ENCODE data around the gene SMIM44.
"Not testable (repeated sequence)": the region's sequence is repeated elsewhere in the genome, so short reads cannot be mapped to it uniquely, and the experiment has no call there.

Gene SMIM44

DNA sequence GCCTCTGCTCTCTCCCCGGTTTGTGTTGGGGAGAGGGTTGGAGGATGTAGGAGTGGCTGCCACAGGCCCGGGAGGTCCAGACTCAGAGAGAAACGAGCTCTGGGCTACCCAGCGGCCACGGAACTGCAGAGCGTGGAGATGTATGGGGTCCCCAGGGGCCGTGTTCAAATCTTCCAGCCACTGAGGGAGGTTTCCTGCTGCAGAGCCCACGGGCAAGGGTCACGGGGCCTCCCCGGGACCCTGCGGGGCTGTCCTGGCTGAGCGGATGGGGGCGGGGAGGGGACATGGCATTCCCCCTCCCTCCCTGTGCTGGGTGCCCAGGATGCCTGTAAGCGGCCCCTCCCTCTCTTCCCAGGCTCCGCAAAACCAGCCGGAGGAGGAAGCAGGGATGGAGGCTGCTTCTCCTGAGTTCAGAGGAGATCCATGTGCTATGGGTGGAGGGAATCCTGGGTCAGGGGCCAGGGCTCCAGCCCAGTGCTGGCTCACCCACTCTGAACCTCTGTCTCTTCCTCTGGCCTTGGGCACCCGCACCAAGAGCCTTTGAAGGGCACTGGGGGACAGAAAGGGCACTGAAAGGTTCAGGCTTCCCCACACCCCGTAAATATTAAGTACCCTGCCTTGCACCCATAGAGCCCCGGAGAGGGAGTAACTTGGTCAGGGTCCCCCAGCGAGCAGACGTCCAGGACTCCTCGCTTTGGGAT is 25.6 kb downstream of the SMIM44 start:
- DNase-seq (ENCODE audit: low read depth): no peak

DNA sequence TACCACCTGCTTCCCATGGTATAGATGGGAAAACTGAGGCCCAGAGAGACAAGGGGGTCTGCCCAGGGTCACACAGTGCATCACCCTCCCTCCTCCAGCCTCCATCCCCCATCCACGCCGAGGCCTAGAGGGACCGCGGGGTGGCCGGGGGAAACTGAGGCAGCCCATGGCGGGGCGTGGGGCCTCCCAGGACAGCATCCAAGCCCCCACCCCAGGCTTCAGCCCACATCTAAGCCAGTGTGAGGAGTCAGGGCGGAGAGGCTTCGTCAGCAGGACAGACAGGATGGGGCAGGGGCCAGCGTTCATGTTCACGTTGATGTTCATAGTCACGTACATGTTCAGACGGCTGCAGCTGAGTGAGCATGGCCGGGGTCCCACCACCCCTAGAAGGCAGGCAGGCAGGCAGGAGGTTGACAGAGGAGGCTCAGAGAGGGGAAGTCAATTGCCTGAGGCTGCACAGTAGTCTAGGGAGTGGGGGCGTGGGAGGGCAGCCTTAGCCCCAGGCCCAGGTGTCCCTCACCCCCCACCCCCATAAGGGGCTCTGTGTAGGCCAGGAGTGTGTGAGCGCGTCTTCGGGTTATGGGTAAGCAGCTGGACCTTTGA is 26.2 kb downstream of the SMIM44 start:
- no peak for DNase-seq (ENCODE audit: low read depth)

DNA sequence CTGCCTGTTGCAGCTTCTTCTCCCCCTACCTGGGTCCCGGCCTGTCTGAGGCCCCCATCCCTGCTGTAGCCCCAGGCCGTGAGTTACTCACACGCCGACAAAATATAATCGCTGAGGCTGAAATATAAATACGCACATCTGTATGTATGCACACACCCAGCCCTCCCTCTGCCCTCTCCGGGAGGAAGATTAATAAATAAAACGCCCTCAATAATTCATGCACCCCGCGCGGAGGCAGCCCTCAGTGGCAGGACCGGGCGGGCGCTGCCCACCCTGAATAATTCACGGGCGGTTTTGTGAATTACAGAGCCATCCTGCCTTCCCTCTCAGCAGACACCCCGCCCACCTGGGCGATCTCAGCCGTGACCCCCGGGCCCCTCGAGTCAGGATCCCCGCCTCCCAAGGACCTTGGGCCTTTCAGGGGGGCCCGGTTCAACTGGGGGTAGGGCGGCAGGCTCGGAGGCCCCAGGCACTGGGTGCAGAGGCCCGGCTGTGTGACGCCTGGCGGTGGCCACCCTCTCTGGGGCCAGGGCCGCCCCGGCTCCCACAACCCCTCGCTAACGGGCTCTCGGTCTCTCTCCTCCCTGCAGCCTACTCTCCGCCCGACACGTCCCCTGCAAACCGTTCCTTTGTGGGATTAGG is 27.2 kb downstream of the SMIM44 start:
- no peak for DNase-seq (ENCODE audit: low read depth)

- DNase-seq (ENCODE audit: low read depth): no peak
Measured at GRCh38 chr19:3455393-3455955, 27.8 kb downstream of the SMIM44 start.

GRCh38 chr19:3454656-3455392 is 28.4 kb downstream of the SMIM44 start:
- DNase-seq (ENCODE audit: low read depth): no peak

- no peak for DNase-seq (ENCODE audit: low read depth)
Measured at GRCh38 chr19:3453840-3454239, 29.4 kb downstream of the SMIM44 start.

DNA sequence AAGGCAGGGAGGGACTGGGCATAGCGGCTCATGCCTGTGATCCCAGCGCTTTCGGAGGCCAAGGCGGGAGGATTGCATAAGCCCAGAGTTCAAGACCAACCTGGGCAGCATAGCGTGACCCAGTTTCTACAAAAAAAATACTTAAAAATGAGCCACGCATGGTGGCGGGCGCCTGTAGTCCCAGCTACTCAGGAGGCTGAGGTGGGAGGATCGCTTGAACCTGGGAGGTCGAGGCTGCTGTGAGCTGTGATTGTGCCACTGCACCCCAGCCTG is 30.4 kb downstream of the SMIM44 start:
- DNase-seq (ENCODE audit: low read depth): not testable (repeated sequence)

- no peak for DNase-seq (ENCODE audit: low read depth)
Measured at GRCh38 chr19:3452171-3452941, 30.9 kb downstream of the SMIM44 start.

DNA sequence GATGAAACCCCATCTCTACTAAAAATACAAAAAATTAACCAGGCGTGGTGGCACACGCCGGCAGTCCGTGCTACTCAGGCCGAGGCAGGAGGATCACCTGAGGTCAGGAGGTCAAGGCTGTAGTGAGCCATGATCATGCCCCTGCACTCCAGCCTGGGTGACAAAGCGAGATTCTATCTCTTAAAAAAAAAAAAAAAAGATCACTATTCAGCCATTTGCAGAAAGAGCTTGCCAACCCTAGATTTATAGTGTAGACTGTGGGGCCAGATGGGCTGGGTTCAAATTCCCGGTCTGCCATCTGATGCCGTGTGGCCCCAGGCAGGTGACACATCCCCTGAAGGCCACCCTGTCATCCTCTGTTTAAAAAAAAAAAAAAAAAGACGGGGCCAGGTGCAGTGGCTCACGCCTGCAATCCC is 31.8 kb downstream of the SMIM44 start:
- no peak for DNase-seq (ENCODE audit: low read depth)

DNA sequence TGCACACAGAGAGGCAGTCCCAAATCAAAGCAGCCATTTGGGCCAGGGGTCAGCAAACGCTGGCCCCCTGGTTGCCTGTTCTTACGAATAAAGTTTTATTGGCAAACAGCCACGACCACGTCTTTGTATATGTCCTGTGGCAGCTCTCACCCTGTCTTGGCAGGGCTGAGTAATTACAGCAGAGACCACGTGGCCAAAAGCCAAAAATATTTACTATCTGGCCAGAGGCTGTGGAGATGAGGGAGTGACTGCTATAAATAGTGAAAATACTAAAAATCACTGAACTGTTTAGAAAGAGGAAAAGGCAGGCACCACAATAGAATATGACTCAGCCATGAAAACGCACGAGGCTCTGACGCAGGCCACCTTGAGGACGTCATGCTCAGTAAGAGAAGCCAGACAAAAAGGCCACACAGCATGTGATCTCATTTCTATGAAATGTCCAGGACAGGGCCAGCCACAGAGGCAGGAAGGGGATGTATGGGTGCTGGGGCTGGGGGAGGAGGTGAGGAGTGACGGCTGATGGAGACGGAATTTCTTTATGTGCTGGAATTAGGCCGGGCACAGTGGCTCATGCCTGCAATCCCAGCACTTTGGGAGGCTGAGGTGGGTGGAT is 32.3 kb downstream of the SMIM44 start:
- peak; percentile 90 for DNase-seq (ENCODE audit: low read depth)

DNA sequence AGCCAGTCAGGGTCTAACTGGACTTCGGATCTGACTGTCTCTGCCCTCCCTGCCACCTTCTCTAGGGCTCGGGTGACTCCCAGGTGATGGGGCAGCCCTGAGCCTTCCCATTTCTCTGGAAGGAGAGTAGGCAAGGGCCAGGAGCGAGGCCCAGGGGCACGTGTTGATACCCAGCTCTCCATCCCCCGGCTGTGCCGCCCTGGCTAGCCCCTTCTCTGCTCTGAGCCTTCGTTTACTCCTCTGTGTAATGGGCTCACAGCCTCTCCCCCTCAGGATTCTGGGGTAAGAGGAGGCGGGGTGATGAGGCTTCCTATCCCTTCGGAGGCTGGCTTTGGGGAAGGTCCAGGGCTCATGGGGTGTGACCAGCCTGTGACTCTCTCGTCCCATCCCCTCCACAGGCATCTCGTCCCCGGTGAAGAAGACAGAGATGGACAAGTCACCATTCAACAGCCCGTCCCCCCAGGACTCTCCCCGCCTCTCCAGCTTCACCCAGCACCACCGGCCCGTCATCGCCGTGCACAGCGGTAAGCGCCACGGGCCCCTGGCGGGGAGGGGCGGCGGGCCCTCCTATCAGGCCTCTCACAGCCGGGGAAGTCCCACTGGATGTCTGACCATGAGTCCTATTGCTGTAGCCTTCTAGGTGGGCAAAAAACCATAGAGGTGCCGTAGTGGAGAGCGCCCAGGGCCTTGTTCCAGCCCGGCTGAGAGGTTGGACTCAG is 34.5 kb downstream of the SMIM44 start:
- no peak for DNase-seq (ENCODE audit: low read depth)

GRCh38 chr19:3446657-3447056 is 36.6 kb downstream of the SMIM44 start:
- not testable (repeated sequence) for DNase-seq (ENCODE audit: low read depth)

DNA sequence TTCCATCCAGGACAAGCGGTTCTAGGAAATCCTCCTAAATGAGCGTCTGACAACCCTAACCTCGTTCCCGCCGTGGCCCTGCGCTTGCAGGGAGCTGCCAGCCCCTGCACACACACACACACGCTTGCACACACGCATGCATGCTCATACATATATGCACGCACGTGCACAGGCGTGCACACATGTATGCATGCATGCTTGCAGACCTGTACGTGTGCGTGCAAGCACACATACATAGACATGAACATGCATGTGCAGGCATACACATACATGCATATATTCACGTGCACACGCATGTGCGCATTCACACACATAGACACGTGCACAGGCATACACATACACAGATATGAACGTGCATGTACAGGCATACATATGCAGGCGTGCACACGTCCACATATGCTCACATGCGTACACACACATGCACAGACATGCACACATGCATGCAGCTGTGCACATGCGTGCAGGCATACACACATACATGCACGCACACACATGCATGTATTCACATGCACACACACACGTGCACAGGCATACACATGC is 38.5 kb downstream of the SMIM44 start:
- no peak for DNase-seq (ENCODE audit: low read depth)

- no peak for DNase-seq (ENCODE audit: low read depth)
Measured at GRCh38 chr19:3443840-3444694, 39.2 kb downstream of the SMIM44 start.

- no peak for DNase-seq (ENCODE audit: low read depth)
Measured at GRCh38 chr19:3442487-3443071, 40.7 kb downstream of the SMIM44 start.

DNA sequence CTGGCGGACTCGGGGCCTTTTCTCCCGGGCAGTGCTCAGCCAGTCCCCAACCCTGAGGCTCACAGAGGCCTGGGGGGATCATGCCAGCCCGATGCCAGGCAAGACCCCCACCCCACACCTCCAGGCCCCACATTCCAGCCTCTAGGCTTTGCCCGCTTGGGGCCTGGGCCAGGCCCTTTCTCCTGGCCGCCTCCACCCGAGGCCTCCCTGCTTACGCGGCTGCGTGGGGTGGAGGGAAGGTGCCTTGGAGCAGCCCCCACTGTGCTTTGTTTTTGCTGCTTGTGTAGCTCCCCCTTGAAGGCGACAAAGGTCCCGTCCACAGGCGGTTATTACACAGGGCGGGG is 41.3 kb downstream of the SMIM44 start:
- DNase-seq (ENCODE audit: low read depth): no peak

DNA sequence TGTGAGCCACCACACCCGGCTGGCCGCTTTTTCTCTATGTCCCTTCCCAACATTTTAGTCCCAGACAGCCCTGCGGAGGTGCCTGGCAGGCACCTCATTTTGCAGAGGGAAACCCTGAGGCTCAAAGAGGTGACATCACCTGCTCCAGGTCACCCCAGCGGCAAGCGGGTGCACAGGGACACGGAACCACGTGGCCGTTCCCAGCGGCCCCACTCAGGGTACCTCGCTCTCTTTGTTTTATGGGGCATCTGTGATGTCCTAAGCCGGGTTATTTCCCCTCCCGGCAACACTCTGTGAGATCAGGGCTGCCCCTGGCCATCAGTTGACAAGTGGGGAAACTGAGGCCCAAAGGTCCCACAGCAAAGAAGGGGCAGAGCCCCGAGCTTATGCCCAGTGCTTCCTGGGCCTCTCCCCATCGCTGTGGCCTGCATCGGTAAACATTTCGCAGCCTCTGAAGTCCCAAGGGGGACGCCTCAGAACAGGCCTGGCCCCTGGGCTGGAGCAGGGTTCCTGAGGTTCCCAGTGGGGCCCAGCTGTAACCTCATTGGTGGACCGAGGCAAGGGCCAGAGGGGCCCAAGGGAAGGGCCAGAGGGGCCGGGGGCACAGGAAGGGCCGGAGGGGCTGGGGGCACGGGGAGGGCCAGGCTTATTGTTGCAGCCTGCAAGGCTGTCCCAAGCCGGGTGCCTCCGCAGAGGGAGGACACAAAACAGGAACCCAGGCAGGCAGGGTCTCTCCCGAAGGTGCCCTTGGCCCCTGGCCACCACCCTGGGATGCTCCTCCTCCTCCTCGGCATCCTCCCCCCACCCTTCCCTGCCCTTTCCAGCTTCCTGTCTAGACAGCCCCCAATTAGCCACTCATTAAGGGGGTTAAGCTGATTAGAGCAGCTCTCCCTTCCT is 41.9 kb downstream of the SMIM44 start:
- DNase-seq (ENCODE audit: low read depth): no peak

GRCh38 chr19:3440082-3440481 is 43.2 kb downstream of the SMIM44 start:
- no peak for DNase-seq (ENCODE audit: low read depth)

Data from HS-27A (cell line).